ENCODE measurements around the gene NECTIN2. TPM values are rescaled to one million over a fixed set of nuclear protein-coding genes. Genes with fewer than 3 reads are reported as not detected.
"Not testable (repeated sequence)": the region's sequence is repeated elsewhere in the genome, so short reads cannot be mapped to it uniquely, and the experiment has no call there.

Gene NECTIN2
- polyA plus RNA-seq, 3 donors: 5.6 to 18.2 (median 9.3) TPM

GRCh38 chr19:44882063-44882462 is 36.0 kb downstream of the NECTIN2 start:
- peaks cover 0 to 2% (median 0%) of the 10 kb centered on the region in 7 donors for H3K9me3 Mint-ChIP-seq
- Histone ChIP-seq H2AFZ (ENCODE audit: insufficient read depth, low read depth, low read length, poor library complexity, severe bottlenecking) (no peak overlapping the region), H3K27me3 (ENCODE audit: control insufficient read depth in 2 of 2, insufficient read depth in 2 of 2, low read length in 2 of 2) (no peaks in the 10 kb centered on the region), H3K36me3 (replicated peaks in 1 of 2; ENCODE audit: control insufficient read depth in 1 of 2, insufficient read depth in 2 of 2, low read length in 2 of 2) (peaks cover 0 to 3% of the 10 kb centered on the region in 2 donors), H3K4me1 (ENCODE audit: control insufficient read depth in 1 of 2, insufficient read depth in 2 of 2, low read length in 2 of 2) (no peaks in the 10 kb centered on the region), H3K4me2 (replicated peaks; ENCODE audit: extremely low read depth, low read length, poor library complexity, severe bottlenecking) (no peak overlapping the region), H4K20me1 (ENCODE audit: insufficient read depth, low read length) (no peaks in the 10 kb centered on the region), H3K79me2 (ENCODE audit: insufficient read depth, low read length) (no peaks in the 10 kb centered on the region), H3K9me3 (replicated peaks in 1 of 2; ENCODE audit: control insufficient read depth in 1 of 2, insufficient read depth in 1 of 2, low read length in 2 of 2) (no peaks in the 10 kb centered on the region), H3K27ac (ENCODE audit: low read depth in 1 of 2, low read length in 2 of 2) (no peak overlapping the region), H3K4me3 (replicated peaks in 1 of 3; ENCODE audit: low read depth in 2 of 3, low read length in 3 of 3) (no peak overlapping the region), H3K9ac (ENCODE audit: insufficient read depth, low read length, poor library complexity, severe bottlenecking) (no peak overlapping the region)
- peaks cover 3% of the 10 kb centered on the region for H3K4me1 Mint-ChIP-seq
- 95% methylated on average over 7 of the region's 15 CpGs for WGBS (ENCODE audit: insufficient coverage)
- no peak for TF ChIP-seq CTCF (IDR thresholded peaks at IDR 0.05)
- H3K27ac Mint-ChIP-seq: peak overlapping the region in 2 of 7 donors; percentile 10 to 55
- H3K36me3 Mint-ChIP-seq: peaks cover 0 to 39% of the 10 kb centered on the region in 2 donors
- DNase-seq: no peak
- peaks cover 0 to 3% (median 2%) of the 10 kb centered on the region in 3 donors for H3K27me3 Mint-ChIP-seq (ENCODE audit: low read depth in 3 of 3)
- intact Hi-C loops (cut with micrococcal nuclease): no loop called here
- H3K4me3 Mint-ChIP-seq: no peak overlapping the region

- H3K4me1 ChIP-seq (ENCODE audit: control insufficient read depth in 1 of 2, insufficient read depth in 2 of 2, low read length in 2 of 2); H2AFZ ChIP-seq (ENCODE audit: insufficient read depth, low read depth, low read length, poor library complexity, severe bottlenecking); H3K4me2 ChIP-seq (replicated peaks; ENCODE audit: extremely low read depth, low read length, poor library complexity, severe bottlenecking); H3K4me3 Mint-ChIP-seq; H3K9me3 ChIP-seq (replicated peaks in 1 of 2; ENCODE audit: control insufficient read depth in 1 of 2, insufficient read depth in 1 of 2, low read length in 2 of 2); intact Hi-C loops (cut with micrococcal nuclease); H3K9me3 Mint-ChIP-seq; H3K27ac Mint-ChIP-seq; H3K79me2 ChIP-seq (ENCODE audit: insufficient read depth, low read length); H4K20me1 ChIP-seq (ENCODE audit: insufficient read depth, low read length); H3K27me3 Mint-ChIP-seq (ENCODE audit: low read depth in 3 of 3); H3K4me1 Mint-ChIP-seq; H3K9ac ChIP-seq (ENCODE audit: insufficient read depth, low read length, poor library complexity, severe bottlenecking); H3K36me3 ChIP-seq (replicated peaks in 1 of 2; ENCODE audit: control insufficient read depth in 1 of 2, insufficient read depth in 2 of 2, low read length in 2 of 2); DNase-seq; H3K27me3 ChIP-seq (ENCODE audit: control insufficient read depth in 2 of 2, insufficient read depth in 2 of 2, low read length in 2 of 2); H3K27ac ChIP-seq (ENCODE audit: low read depth in 1 of 2, low read length in 2 of 2); H3K4me3 ChIP-seq (replicated peaks in 1 of 3; ENCODE audit: low read depth in 2 of 3, low read length in 3 of 3): not testable (repeated sequence)
- peaks cover 0 to 40% of the 10 kb centered on the region in 2 donors for H3K36me3 Mint-ChIP-seq
- 98% methylated on average over 12 of the region's 19 CpGs for WGBS (ENCODE audit: insufficient coverage)
Measured at GRCh38 chr19:44882619-44883397, 36.7 kb downstream of the NECTIN2 start.

All from CD14-positive monocyte (primary cell).